DMS53 (cell line): ENCODE data around the gene FAM20A.
"Not testable (repeated sequence)": the region's sequence is repeated elsewhere in the genome, so short reads cannot be mapped to it uniquely, and the experiment has no call there.

Source experiments
- DNase-seq: peaks from one replicate; lab custom pipeline; 2025; lab: John Stamatoyannopoulos, UW

The FAM20A gene

DNA sequence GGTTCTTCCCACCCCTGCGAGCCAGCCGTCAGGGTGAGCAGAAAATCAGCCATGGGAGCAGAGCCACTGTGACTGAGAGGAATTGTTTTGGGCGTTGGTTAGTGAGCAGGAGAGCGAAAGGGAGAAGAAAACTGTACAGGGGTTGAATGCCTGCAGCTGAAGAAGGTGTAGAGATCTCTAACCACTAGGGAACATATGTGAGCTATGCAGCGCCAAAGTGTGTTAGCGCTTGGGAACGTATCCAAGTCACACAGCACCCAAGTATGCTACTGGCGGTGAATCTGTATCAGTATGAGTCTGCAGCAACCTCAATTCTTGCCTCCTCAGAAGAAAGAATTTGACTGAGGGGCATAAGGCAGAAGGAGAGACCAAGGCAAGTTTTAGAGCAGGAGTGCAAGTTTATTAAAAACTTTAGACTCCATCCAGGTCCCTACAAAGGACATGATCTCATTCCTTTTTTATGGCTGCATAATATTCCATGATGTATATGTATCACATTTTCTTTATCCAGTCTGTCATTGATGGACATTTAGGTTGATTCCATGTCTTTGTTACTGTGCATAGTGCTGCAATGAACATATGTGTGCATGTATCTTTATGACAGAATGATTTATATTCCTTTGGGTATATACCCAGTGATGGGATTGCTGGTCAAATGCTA lies 108.6 kb downstream of the FAM20A start:
- DNase-seq = not testable (repeated sequence)

DNA sequence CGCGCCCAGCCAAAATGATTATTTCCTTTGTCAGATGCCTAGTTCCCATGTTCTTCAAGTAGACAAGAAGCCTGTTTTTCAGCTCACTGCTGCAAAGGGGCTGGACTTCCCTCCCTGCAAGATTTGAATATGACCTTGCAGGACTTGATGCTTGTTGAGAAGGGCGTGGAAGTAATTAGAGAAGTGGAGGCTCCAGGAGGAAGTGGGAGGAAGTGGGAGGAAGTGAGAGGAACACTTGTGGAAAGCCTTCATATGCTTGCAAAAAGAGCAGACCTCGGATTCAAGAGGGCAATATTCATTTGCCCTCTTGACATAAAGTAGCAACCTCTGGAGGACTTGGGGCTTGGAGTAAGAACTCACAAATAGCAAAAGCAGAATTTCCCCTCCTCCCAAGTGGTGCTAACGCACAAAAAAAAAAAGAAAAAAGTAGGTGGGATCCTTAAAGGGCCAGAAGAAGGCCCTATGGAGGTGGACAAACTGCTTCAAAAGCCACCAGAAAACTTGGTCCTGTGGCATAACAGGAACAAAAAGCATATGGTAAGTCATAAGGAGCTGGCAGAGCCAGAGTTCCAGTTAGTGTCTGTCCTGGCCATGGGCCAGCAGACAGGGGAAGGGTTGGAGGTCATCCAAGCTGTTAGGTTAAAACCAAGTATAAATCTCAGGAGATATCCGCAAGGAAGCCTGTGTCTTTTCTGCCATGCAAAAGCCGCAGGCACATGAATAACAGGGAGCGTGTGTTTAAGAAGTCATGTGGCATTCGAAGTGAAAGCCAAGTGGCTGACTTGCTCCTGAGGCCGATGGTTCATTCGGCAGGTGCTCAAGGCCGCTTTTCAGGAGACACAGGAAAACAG lies 109.6 kb downstream of the FAM20A start:
- DNase-seq = peak; percentile 40

DNA sequence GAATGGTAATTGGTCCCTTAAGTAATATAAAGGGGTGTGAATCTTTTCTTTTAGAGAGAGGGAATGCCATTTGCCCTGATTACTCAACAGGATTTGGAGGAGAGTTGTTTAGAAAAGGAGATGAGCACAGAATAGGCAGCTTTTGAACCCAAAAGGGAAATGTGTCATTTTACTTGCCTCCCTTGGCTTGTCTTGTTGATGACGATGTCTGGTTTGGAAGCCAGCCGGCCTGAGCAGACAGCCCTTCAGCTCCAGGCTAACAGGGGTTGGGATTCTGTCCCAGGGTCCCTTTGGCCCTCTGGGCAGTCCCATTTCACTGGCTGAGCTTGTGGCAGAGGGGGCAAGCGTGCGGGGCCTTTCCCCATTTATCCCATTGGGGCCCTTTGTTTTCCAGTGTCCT lies 111.2 kb downstream of the FAM20A start:
- no peak for DNase-seq
